Stimulated activated naive B cell treated with anti-CD40 and anti-IgM and Interleukin-4, amounts not matched to agents 10 μg/mL and 1 μg/mL and 100 μg/mL, for 72 hours (primary cell): ENCODE data around the gene TUBAL3.
"Not testable (repeated sequence)": the region's sequence is repeated elsewhere in the genome, so short reads cannot be mapped to it uniquely, and the experiment has no call there.

Source experiments
- ATAC-seq, 2 donors: fragments of 150-1000 bp; cut with Tn5 transposase; replicated peaks; 2 replicates each; pipeline ENCODE4 v1.10.0; 2021; ENCODE audit warnings: moderate library complexity in 1 of 2
- DNase-seq: peaks from one replicate; pipeline ENCODE4 v3.0.0; 2021
- H3K27ac Mint-ChIP-seq: one replicate; pipeline ENCODE4 v1.8.0; 2022; ENCODE audit warnings: mild to moderate bottlenecking, mixed read lengths
- H3K27me3 Mint-ChIP-seq, 2 donors: one replicate each; pipeline ENCODE4 v1.8.0; 2022; ENCODE audit warnings: mixed read lengths in 2 of 2
- H3K36me3 Mint-ChIP-seq, 2 donors: one replicate each; pipeline ENCODE4 v1.8.0; 2022; ENCODE audit warnings: mixed read lengths in 2 of 2, mild to moderate bottlenecking in 1 of 2
- H3K4me1 Mint-ChIP-seq, 2 donors: one replicate each; pipeline ENCODE4 v1.8.0; 2022; ENCODE audit warnings: mixed read lengths in 2 of 2, mild to moderate bottlenecking in 1 of 2
- H3K4me3 Mint-ChIP-seq, 2 donors: one replicate each; pipeline ENCODE4 v1.8.0; 2022; ENCODE audit warnings: mild to moderate bottlenecking in 2 of 2, mixed read lengths in 2 of 2, moderate library complexity in 1 of 2
- H3K9me3 Mint-ChIP-seq, 2 donors: one replicate each; pipeline ENCODE4 v1.8.0; 2022; ENCODE audit warnings: mixed read lengths in 2 of 2, mild to moderate bottlenecking in 1 of 2

TUBAL3 gene

GRCh38 chr10:5412277-5412941, 7.8 kb upstream of the TUBAL3 start, which contains the start of gene NET1:
Gene NET1 (plus strand): TSS chr10:5412557. CDS start chr10:5412693, 136 bp downstream.
- peak; percentile 93 for ATAC-seq
- peak; percentile 62 for DNase-seq
- H3K4me3 Mint-ChIP-seq: peak within 1 kb of the TSS in 1 of 2 donors; percentile 79
- no peaks in the 10 kb centered on the region for H3K4me1 Mint-ChIP-seq
- H3K27me3 Mint-ChIP-seq: peaks cover 13 to 18% of the 10 kb centered on the region in 2 donors
- H3K9me3 Mint-ChIP-seq: peaks cover 4 to 5% of the 10 kb centered on the region in 2 donors
- H3K27ac Mint-ChIP-seq: no peak within 1 kb of the TSS
- H3K36me3 Mint-ChIP-seq: no peaks in the 10 kb centered on the region

DNA sequence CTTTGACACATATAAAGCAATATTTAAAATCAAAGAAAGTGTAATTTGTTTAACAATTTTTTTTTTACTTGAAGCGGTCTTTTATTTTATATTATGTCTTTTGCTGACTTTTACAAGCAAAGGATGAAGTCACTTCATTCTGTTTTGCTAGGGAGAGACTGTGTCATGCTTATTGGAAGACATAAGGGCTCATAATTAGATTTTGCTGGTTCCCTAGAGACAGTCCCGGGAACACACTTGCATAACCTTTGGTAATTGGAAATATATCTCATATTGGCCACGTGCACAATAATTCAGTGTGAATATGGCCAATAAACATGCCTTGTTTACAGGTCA, 7.3 kb upstream of the TUBAL3 start:
- DNase-seq: no peak
- Mint-ChIP-seq H3K27ac (no peak overlapping the region), H3K4me3 (peak overlapping the region in 1 of 2 donors; percentile 79), H3K9me3 (peaks cover 4 to 5% of the 10 kb centered on the region in 2 donors), H3K4me1 (no peaks in the 10 kb centered on the region), H3K36me3 (no peaks in the 10 kb centered on the region), H3K27me3 (peaks cover 13 to 18% of the 10 kb centered on the region in 2 donors)
- ATAC-seq: peak in 1 of 2 donors; percentile 6

GRCh38 chr10:5410787-5411186, 6.2 kb upstream of the TUBAL3 start:
- not testable (repeated sequence) for H3K36me3 Mint-ChIP-seq, H3K27ac Mint-ChIP-seq, H3K9me3 Mint-ChIP-seq, DNase-seq, ATAC-seq, H3K4me1 Mint-ChIP-seq, H3K4me3 Mint-ChIP-seq
- peaks cover 13 to 18% of the 10 kb centered on the region in 2 donors for H3K27me3 Mint-ChIP-seq

- no peak for ATAC-seq
- Mint-ChIP-seq H3K27ac (no peak overlapping the region), H3K9me3 (peaks cover 4 to 5% of the 10 kb centered on the region in 2 donors)
These were observed 2.3 kb upstream of the TUBAL3 start for GRCh38 chr10:5406918-5407317.

DNA sequence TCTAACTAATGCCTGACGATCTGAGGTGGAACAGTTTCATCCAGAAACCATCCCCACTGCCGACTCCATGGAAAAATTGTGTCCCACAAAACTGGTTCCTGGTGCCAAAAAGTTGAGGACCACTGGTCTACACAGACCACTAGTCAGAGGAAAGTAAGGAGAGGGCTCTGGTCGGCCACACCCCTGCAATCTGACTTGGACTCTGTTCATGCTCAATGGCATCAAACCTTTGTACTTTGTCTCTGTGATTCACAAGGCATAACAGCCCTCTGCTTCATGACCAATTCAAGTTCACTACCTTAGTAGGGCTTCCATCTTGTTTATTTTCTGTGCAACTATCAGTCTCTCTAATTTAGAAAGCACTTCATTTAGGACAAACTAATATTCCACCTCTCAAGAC, 1.8 kb downstream of the TUBAL3 start:
- Mint-ChIP-seq H3K36me3 (no peaks in the 10 kb centered on the region), H3K9me3 (peaks cover 0 to 1% of the 10 kb centered on the region in 2 donors), H3K27me3 (peaks cover 17 to 21% of the 10 kb centered on the region in 2 donors), H3K4me1 (no peaks in the 10 kb centered on the region), H3K4me3 (no peak overlapping the region), H3K27ac (no peak overlapping the region)
- DNase-seq (no peak), ATAC-seq (no peak)

More at GRCh38 chr10:5406918-5407317, 2.3 kb upstream of the TUBAL3 start:
- Mint-ChIP-seq H3K4me1 (no peaks in the 10 kb centered on the region), H3K4me3 (no peak overlapping the region), H3K36me3 (no peaks in the 10 kb centered on the region), H3K27me3 (peaks cover 13 to 18% of the 10 kb centered on the region in 2 donors)
- DNase-seq: no peak

- ATAC-seq: no peak
- Mint-ChIP-seq H3K9me3 (peaks cover 0 to 1% of the 10 kb centered on the region in 2 donors), H3K27ac (no peak overlapping the region), H3K4me1 (peaks cover 0 to 2% of the 10 kb centered on the region in 2 donors), H3K4me3 (no peak overlapping the region), H3K27me3 (peaks cover 25 to 30% of the 10 kb centered on the region in 2 donors), H3K36me3 (no peaks in the 10 kb centered on the region)
- DNase-seq: no peak
These were observed 4.0 kb downstream of the TUBAL3 start for GRCh38 chr10:5400468-5401240.

GRCh38 chr10:5399332-5399731, 5.3 kb downstream of the TUBAL3 start:
- ATAC-seq (no peak), DNase-seq (no peak)
- Mint-ChIP-seq H3K36me3 (no peaks in the 10 kb centered on the region), H3K9me3 (peaks cover 0 to 1% of the 10 kb centered on the region in 2 donors), H3K4me1 (peaks cover 0 to 2% of the 10 kb centered on the region in 2 donors), H3K4me3 (no peak overlapping the region), H3K27ac (no peak overlapping the region), H3K27me3 (peaks cover 26 to 32% of the 10 kb centered on the region in 2 donors)

- Mint-ChIP-seq H3K27ac (no peak overlapping the region), H3K9me3 (peaks cover 0 to 8% of the 10 kb centered on the region in 2 donors), H3K36me3 (no peaks in the 10 kb centered on the region), H3K4me3 (no peak overlapping the region), H3K4me1 (peaks cover 0 to 2% of the 10 kb centered on the region in 2 donors), H3K27me3 (peaks cover 32 to 40% of the 10 kb centered on the region in 2 donors)
- DNase-seq (no peak), ATAC-seq (no peak)
These were observed 7.9 kb downstream of the TUBAL3 start for GRCh38 chr10:5396556-5397300.

- no peak for DNase-seq
- Mint-ChIP-seq H3K27me3 (peaks cover 32 to 40% of the 10 kb centered on the region in 2 donors), H3K4me1 (peaks cover 0 to 2% of the 10 kb centered on the region in 2 donors), H3K27ac (no peak overlapping the region), H3K36me3 (no peaks in the 10 kb centered on the region), H3K9me3 (peaks cover 10 to 17% of the 10 kb centered on the region in 2 donors), H3K4me3 (no peak overlapping the region)
- ATAC-seq: no peak
These were observed 9.5 kb downstream of the TUBAL3 start for GRCh38 chr10:5395168-5395567.

GRCh38 chr10:5393529-5393928, 11.1 kb downstream of the TUBAL3 start:
- no peak for DNase-seq
- H3K4me3 Mint-ChIP-seq: no peak overlapping the region
- H3K4me1 Mint-ChIP-seq: peaks cover 0 to 2% of the 10 kb centered on the region in 2 donors
- peaks cover 0 to 3% of the 10 kb centered on the region in 2 donors for H3K36me3 Mint-ChIP-seq
- peaks cover 15 to 26% of the 10 kb centered on the region in 2 donors for H3K27me3 Mint-ChIP-seq
- ATAC-seq: no peak
- no peak overlapping the region for H3K27ac Mint-ChIP-seq
- H3K9me3 Mint-ChIP-seq: peaks cover 15 to 23% of the 10 kb centered on the region in 2 donors

DNA sequence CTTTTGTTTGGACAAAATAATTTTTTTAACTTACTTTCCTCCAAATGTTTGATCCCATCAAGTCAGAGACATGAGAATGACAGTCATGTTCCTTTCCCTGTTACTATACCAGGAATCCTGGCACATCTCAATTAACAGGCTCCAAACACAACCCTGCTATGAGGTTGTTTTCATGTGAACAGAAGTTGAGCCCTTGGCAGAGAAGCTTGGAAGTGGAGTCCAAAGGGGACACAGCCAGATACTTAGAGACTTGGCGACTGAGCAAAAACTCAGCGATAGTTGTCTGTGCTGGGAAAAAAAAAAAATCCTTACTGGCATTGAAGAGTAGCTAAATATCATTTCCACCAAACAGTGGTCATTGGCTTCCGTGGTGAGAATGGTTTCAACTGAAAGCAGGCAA, 12.8 kb downstream of the TUBAL3 start:
- ATAC-seq: no peak
- Mint-ChIP-seq H3K27me3 (peaks cover 6 to 23% of the 10 kb centered on the region in 2 donors), H3K36me3 (peaks cover 0 to 3% of the 10 kb centered on the region in 2 donors), H3K4me3 (no peak overlapping the region), H3K9me3 (peaks cover 19 to 27% of the 10 kb centered on the region in 2 donors), H3K27ac (no peak overlapping the region), H3K4me1 (no peaks in the 10 kb centered on the region)
- no peak for DNase-seq

- DNase-seq: no peak
- H3K27ac Mint-ChIP-seq: no peak overlapping the region
- H3K4me3 Mint-ChIP-seq: no peak overlapping the region
- no peaks in the 10 kb centered on the region for H3K4me1 Mint-ChIP-seq
- ATAC-seq: no peak
- peaks cover 19 to 27% of the 10 kb centered on the region in 2 donors for H3K9me3 Mint-ChIP-seq
- H3K36me3 Mint-ChIP-seq: peaks cover 0 to 3% of the 10 kb centered on the region in 2 donors
- H3K27me3 Mint-ChIP-seq: peaks cover 8 to 25% of the 10 kb centered on the region in 2 donors
These were observed 13.9 kb downstream of the TUBAL3 start for GRCh38 chr10:5390607-5391205.

- Mint-ChIP-seq H3K27ac (no peak overlapping the region), H3K9me3 (peaks cover 19 to 23% of the 10 kb centered on the region in 2 donors), H3K4me3 (no peak overlapping the region), H3K4me1 (no peaks in the 10 kb centered on the region), H3K27me3 (peaks cover 6 to 18% of the 10 kb centered on the region in 2 donors), H3K36me3 (peaks cover 0 to 3% of the 10 kb centered on the region in 2 donors)
- ATAC-seq: peak; percentile 38 to 42
- DNase-seq: no peak
These were observed 17.5 kb downstream of the TUBAL3 start for GRCh38 chr10:5387169-5387568.

DNA sequence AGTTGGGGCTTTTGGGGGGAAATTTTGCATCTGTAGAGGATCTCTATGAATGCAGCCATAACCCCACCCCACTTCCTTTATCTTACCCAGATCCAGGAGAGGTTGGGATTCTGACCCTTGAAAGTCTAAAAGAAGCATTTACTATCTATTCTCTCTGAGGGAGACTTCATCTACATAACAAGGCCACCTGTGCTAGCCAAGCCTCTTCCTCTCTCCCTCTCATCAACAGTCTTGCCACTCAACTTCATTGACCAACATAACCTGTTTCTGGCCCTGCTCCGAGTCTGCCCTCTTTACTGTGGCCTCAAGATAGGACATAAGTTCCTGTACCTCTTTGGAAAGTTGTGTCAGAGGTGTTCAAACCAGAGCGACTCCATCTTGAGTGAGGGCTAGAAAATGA, 19.4 kb downstream of the TUBAL3 start:
- Mint-ChIP-seq H3K9me3 (peaks cover 9 to 11% of the 10 kb centered on the region in 2 donors), H3K4me1 (no peaks in the 10 kb centered on the region), H3K27ac (no peak overlapping the region), H3K27me3 (peaks cover 6 to 17% of the 10 kb centered on the region in 2 donors), H3K4me3 (no peak overlapping the region), H3K36me3 (peaks cover 0 to 3% of the 10 kb centered on the region in 2 donors)
- no peak for DNase-seq
- ATAC-seq: no peak
